Gastroesophageal sphincter (tissue), 3 donors: ENCODE results near the gene CAPG.

Source experiments
- CTCF ChIP-seq, 4 experiments: fragments of 200-600 bp in 2 of 4; fragments of 450-650 bp in 2 of 4; sonication (generic) in 1 of 4; IDR thresholded peaks; one replicate each; pipeline ENCODE4 v1.5.1; 2017 to 2019; ENCODE audit warnings: antibody characterized with exemption in 4 of 4, mild to moderate bottlenecking in 2 of 4, moderate library complexity in 2 of 4
- POLR2A ChIP-seq, 2 donors: fragments of 450-650 bp; IDR thresholded peaks; one replicate each; pipeline ENCODE4 v1.6.1; 2017; ENCODE audit warnings: antibody characterized with exemption in 2 of 2, mild to moderate bottlenecking in 2 of 2, moderate library complexity in 1 of 2
- POLR2AphosphoS5 ChIP-seq: sonication (generic); formaldehyde crosslinking; IDR thresholded peaks from one replicate; pipeline ENCODE4 v1.6.1; 2017; ENCODE audit warnings: antibody characterized with exemption

GRCh38 chr2:85368921-85369320, 41.2 kb downstream of the CAPG start:
- no peak for TF ChIP-seq POLR2A (IDR thresholded peaks at IDR 0.05)
- TF ChIP-seq CTCF (IDR thresholded peaks at IDR 0.05): no peak
- no peak for TF ChIP-seq POLR2AphosphoS5
